DOHH2 (cell line): ENCODE measurements around the gene SSTR5.

Experiments used
- CTCF ChIP-seq: fragments of 200-600 bp; sonication (generic); IDR thresholded peaks from one replicate; pipeline ENCODE4 v1.5.1; 2014; ENCODE audit warnings: antibody characterized with exemption, mild to moderate bottlenecking, low read depth, low read length; ENCODE audit not compliant: poor library complexity, severe bottlenecking
- EZH2phosphoT487 ChIP-seq: fragments of 200-600 bp; sonication (generic); IDR thresholded peaks from 2 replicates; pipeline ENCODE4 v1.6.1; 2017; ENCODE audit warnings: borderline replicate concordance, mild to moderate bottlenecking, antibody characterized with exemption, low read length, moderate library complexity, mixed read lengths

GRCh38 chr16:1094601-1095449, 22.3 kb downstream of the SSTR5 start:
- TF ChIP-seq CTCF: no peak
- no peak for TF ChIP-seq EZH2phosphoT487
